ENCODE data around the gene HHAT.
"Not testable (repeated sequence)": the region's sequence is repeated elsewhere in the genome, so short reads cannot be mapped to it uniquely, and the experiment has no call there.

The HHAT gene

DNA sequence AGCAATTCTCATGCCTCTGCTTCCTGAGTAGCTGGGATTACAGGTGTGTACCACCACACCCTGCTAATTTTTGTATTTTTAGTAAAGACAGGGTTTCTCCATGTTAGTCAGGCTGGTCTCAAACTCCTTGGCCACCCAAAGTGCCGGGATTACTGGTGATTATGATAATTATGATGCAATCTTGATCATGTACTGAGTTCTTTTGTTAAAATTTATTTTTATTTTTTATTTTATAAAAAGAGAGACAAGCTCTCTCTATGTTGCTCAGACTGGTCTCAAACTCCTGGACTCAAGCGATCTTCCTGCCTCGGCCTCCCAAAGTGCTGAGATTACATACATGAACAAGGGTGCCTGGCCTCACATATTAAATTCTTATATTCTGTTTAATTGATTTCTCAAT lies 25.6 kb downstream of the HHAT start:
- DNase-seq (ENCODE audit: low read depth in 4 of 4, low spot score in 1 of 4): not testable (repeated sequence)

DNA sequence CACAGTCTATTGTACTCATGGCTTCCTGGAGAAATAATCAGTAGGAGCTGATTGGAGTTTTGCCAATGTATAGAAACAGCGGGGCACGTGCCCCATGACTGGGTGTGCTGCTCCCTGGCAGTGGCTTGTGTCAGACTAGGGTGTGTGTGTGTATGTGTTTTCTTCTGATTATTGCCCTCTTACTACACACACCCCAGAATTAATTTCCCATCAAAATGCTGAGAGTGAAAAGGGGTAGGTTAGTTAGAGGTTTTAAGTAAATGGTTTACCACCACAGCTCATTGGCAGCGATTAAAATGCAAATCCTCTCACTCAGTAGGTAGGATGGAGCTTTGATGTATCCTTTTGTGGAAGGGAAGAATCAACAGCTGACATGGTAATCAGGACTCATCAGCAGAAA lies 29.9 kb downstream of the HHAT start:
- no peak for DNase-seq (ENCODE audit: low read depth in 4 of 4, low spot score in 1 of 4)

DNA sequence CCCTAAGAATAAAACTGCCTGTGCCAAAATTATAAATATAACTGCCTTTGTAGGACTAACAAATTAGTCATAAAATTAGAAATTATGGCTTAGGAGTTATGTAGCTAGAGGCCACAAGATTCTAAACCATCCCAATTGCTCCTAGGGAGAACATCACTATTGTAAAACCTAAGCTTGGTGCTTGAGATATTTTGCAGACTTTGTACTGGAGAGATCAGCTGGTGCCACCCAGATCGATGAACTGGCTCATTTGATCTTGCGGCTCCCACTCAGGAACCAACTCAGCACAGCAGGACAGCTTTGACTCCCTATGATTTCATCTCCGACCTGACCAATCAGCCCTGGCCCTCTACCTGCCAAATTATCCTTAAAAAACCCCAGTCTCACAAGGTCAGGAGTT lies 30.6 kb downstream of the HHAT start:
- no peak for DNase-seq (ENCODE audit: low read depth in 4 of 4, low spot score in 1 of 4)

DNA sequence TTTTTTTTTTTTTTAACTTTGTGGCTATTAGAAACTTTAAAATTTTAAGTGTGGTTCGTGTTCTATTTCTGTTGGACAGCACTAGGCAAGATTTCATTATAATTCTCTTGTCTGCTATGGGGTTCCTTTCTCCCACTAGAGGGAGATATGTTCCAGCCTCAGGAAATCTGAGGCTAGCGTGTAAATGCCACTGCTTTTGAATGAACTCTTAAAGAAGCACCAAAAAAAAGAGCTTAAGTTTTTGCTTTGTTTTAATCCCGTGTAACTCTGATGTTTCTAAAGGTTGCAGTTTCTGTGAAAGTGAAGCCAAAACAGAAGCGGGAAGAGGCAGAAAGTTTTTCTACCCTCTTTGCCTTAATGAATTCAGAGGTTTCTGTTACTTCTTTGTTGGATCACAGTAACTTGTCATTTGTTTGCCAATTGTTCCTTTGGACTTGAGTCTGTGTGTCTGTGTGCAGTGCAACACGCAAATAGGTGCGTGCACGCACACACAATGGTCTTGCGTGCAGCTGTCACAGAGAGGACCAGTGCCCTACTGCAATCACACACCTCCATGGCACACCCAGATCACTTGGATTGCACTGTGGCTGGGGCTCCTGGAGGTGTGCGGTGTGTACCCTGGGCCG lies 32.3 kb downstream of the HHAT start:
- no peak for DNase-seq (ENCODE audit: low read depth in 4 of 4, low spot score in 1 of 4)

DNA sequence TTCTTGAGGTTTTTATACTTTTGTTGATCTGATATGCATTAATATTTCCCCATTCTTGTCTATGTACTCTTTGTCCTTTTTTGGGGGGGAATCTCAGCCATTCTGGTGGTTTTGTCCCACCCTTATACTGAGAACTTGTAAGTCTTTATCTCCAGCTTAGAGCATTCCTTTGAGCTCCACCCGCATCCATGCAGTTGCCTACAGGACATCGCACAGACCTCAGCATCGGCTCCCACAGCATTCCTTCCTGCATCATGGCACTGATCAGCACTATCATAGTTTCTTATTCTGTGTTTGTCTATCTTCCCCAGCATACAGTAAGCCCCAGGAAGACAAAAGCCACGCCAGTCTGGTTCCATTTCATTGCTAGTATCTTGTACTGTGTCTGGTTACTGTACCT lies 33.0 kb downstream of the HHAT start:
- no peak for DNase-seq (ENCODE audit: low read depth in 4 of 4, low spot score in 1 of 4)

DNA sequence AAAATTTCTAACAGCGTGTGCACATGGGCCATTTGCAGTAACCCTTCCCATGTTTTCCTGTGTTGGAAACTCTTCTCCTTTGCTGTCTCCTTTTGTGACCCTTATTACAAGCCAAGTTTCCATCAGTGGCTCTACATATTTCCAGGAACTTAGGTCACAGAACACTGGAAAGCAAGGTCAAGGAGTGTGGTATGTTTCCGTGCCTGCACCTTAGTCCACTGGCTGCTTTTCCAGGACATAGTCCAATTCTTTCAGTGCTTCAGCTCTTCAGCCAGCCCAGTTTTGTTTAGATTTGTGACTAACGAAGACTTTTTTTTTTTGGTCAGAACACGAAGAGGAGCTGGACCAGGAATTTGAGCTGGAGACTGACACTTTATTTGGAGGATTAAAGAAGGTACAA lies 33.8 kb downstream of the HHAT start:
- DNase-seq (ENCODE audit: low read depth in 4 of 4, low spot score in 1 of 4): no peak

DNA sequence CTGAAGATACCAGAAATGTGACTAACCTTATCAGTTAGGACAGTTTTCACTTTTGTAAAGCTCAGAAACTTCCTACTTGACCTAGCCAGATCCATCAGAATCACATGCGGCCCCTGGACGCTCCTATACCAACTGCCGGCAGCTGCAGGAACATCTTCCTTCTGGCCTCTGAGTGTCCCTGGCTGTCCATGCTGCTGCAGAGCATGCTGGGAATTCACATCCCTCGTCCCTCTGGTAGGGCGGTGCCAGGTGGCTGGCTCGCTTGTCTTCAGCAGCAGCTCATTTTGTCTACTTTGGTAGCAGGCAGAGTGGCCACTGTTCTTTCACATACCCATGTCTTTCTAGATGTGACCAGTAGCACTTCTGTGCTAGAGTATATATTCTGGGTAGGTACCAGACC lies 34.4 kb downstream of the HHAT start:
- no peak for DNase-seq (ENCODE audit: low read depth in 4 of 4, low spot score in 1 of 4)

DNA sequence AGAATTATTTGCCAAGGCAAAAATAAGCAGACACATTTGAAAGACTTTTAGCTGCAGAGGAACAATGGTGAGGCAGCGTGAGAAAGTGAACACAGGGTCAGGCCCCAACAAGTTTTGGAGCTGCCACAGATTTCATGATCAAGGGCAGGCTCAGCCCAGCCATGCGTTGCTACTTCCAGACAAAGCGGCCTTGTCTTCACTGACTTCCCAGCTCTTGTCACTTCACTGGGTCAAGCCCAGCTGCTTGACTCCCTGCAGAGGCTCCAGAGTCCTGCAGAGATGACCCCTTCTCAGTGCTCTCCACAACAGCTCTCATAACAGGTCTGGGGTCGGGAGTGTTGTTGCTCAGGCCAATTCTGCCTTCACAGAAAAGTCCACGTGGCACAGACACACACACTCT lies 35.8 kb downstream of the HHAT start:
- DNase-seq (ENCODE audit: low read depth in 4 of 4, low spot score in 1 of 4): no peak

DNA sequence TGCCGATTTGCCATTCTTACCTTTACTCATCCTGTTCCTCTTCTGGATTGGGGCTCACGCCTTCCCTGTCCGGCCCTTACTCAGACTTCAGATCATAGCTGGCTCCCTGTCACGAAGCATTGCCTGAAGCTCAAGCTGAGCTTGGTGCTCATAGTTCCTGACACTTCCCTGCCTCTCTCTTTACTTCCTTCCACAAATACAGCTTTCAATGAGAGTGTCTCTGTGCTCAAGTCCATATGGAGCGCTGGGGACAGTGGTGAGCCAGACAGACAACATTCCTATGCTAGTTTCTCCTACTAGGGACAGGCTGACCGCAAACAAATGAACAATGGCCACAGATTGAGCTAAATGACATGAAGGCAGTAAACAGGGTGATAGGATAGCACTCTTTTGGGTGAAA lies 38.1 kb downstream of the HHAT start:
- no peak for DNase-seq (ENCODE audit: low read depth in 4 of 4, low spot score in 1 of 4)

DNA sequence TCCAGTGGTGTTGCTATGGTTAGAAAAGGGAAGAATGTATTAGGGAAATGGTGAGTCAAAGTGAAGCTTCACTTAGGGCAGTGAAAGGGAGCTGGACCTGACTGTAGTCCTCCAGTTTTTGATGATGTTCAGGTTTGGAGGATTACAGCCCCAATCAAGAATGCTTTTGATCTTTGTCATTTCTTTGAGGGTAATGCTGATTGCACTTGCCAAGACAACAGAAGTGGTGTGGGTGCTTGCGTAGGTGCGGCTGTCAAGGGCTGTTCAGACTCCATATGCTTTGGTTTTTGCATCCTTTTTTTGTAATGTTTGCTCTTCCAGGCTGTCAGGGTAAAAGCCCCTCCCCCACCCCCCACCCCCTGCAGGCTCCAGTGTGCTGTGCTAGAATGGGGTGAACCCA lies 38.9 kb downstream of the HHAT start:
- no peak for DNase-seq (ENCODE audit: low read depth in 4 of 4, low spot score in 1 of 4)

DNA sequence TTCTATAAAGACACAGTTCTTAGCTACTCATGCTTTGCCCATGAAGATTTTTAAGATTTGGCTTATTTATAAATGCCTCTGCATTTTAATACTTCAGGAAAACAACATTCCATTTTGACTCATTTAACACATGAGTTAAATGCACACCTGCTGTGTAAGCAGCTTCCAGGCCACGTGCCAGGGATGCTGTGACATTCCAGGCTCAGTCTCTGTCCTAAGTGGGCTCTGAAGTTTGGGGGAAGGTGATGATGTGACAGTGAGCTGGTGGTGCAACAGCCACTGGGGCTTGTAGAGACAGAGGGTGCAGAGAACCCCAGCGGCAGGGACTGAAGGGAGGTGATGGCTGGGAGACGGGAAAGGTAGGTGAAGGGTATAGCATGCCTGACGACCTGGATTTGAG lies 40.7 kb downstream of the HHAT start:
- DNase-seq (ENCODE audit: low read depth in 4 of 4, low spot score in 1 of 4): no peak

DNA sequence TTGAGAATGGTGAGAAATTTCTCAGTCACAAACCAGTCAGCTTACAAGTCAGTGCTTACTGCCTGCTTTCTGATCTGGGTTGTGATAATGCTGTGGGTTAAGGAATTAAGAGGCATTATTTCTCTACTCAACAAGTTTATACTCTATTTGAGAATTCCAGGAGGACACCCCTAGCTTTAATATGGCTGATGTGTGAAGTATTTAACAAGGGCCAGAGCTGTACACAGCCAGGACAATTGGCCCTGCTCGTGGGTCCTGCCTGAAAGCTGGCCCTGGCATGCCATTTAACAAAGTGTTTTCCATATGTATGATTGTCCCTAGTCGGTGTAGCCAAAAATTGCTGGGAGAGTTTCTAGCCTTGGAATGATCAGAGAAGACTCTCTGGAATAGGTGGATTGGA lies 43.2 kb downstream of the HHAT start:
- DNase-seq (ENCODE audit: low read depth in 4 of 4, low spot score in 1 of 4): no peak

DNA sequence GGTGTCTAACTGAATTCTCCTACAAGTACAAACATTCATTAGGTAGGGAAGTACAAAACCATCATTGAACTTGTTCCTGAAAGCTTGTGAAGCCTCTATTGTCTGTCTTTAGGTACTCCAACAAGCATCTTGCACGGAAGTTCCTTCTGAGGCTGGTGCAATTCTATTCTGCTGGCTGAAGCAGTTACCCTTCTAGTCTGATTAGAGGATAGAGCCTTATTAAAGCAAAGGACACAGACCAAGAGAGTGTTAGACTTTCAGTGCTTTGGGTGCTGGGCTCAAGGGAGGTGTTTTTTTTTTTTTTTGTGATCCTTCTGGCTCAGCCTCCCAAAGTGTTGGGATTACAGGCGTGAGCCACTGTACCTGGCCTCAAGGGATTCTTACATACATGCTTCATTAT lies 43.8 kb downstream of the HHAT start:
- DNase-seq (ENCODE audit: low read depth in 4 of 4, low spot score in 1 of 4): no peak

DNA sequence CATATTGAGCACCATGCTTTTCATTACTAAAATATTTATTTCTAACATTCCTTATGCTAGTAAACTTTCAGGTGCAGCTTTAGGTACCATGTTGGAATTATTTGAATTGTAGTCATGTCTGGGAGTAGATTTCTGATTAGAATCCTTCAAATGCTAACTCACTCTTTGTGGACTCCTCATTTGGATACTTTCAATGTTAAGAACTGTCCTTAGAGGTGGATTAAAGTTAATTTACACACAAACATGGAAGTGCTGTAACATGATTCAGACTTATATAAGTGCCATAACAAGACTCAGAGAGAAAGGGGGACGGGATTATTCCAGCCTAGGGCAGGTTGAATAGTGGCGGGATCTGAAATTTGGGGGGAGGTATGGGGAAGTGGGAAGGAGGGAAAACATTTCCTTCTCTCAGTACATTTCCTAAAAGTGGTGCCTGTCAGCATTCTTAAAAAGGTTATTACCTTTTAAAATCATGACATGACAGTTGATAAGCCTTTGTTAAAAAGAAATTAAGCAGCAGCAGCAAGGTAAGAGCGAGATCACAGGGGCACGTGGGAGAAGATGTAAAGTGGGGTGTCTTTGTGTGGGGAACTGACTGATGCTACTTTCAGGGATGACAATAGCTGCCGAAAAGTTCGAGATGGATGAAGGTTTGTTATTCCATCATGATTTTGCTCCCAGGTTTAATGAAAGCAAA lies 44.4 kb downstream of the HHAT start:
- DNase-seq (ENCODE audit: low read depth in 4 of 4, low spot score in 1 of 4): no peak

DNA sequence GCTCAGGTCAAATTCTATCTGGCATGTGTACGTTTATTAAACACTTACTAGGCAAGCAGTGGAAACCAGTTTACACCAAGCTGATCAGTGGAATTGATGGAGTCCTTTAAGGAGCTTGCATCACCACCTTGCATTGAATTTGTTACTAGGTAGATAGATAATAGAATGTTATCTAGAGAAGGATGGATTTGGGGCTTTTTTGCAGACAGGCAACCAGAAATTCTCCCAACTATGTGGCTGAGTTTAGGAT lies 44.9 kb downstream of the HHAT start:
- no peak for DNase-seq (ENCODE audit: low read depth in 4 of 4, low spot score in 1 of 4)

DNA sequence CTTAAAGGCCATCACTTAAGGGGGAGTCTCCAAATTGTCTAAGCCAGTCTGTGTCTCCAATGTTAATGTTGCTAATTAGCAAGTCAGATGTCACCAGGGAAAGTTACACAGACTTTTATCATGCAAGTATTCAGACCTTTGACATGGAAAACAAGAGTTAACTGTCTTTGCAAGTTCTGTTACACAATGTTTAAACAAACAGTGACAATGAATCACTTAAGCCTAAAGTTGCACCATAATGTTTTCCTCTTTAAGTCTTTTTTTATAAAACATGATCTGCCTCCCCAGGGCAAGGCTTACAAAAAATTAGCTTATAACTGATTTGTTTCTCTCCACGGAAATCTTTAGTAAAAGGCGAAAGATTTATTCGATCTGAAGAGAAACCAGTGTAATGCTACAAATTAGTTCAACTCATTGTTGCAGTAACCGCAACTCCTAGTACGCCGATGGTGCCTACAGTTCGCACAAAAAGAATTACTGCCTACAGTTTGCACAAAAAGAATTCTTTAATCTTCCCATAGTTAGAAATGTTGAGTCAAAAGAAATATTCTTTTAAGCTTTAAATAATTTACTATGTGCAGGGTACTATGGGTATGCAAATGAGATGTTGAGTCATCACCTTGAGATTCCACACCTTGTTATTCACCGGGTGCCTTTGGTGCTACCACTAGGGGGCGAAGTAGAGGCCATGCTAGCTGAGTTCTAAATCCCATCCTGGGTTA lies 45.3 kb downstream of the HHAT start:
- peak; percentile 45 to 63 (median 50) for DNase-seq (ENCODE audit: low read depth in 4 of 4, low spot score in 1 of 4)

DNA sequence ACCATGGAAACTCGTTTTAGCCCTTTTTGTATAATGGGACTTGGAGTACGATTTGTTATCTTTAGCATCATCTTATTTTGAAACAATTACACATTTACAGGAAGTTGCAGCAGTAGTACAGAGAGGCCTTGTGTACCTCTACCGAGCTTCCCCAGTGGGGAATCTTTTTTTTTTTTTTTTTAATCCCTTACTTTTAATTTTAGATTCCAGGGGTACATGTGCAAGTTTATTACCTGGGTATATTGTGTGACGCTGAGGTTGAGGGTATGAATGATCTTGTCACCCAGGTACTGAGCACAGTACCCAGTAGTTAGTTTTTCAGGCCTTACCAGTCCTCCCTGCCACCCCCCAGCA lies 45.9 kb downstream of the HHAT start:
- DNase-seq (ENCODE audit: low read depth in 4 of 4, low spot score in 1 of 4): no peak

DNA sequence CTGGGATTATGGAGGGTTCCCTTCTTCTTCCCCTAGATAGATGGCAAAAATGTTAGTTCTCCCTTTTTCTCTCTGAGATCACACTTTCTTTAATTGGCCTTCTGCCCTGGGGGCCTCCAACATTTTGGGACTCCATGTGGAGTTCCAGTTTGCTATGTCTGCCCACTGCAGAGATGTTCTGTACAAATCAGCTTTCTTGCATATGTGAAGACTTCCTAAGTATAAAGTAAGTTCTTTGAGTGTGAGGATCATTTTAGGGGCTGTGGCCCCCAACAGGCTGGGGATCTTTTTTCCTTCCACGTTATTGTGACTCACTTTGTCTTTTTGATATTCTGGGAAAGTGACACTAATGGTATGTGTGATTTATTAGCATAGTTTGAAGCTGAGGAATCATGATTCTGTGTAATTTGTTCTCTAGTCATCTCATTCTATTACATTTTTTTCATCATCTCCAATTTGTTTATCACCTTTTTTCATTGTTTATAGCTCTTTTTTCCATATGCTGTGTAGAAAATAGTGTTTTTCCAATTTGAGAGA lies 48.2 kb downstream of the HHAT start:
- no peak for DNase-seq (ENCODE audit: low read depth in 4 of 4, low spot score in 1 of 4)

DNA sequence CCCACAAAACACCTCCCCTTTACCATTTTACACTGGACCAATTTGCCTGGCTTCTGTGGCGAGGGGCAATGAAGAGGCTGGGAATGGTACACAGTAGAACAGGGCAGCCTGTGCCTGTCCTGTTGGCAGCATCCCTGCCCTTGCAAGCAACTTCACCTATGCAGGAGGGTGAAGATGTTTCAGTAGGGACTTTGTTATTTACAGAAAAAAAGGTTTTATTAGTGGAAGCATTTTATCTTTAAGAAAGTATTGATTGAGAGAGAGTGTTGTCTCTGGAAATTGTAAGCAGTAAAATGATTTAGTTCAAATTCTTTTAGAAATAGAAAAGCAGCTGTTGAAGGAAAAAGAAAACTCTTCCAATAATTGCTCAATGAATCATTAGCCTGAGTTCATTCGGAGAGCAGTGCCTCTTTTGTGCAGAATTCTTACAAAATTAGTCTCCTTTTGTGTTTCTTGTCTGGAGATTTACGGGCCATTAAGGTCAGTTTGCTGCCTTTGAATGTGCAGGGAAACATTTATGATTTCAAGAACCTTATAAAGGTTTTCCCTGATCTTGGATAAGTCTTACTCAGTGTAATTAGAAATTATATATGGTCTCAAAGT lies 49.1 kb downstream of the HHAT start:
- no peak for DNase-seq (ENCODE audit: low read depth in 4 of 4, low spot score in 1 of 4)

DNA sequence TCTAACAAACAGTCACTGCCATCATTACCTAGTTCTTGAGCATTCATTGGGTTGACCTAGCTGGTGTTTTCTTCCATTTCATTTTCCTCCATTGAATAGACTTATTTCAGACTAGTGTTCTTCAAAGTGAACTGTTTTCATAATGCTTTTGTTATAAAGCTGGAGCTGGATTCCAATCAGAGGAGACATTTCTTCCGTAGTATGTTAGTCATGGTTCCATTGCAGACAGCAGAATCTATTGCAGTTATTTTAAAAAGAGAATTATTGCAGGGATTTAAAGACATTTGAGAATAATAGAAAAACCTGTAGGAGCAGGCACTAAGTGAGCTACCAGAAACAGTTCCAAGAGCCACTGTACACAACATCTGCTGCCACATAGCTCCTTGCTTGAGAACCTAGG lies 50.0 kb downstream of the HHAT start:
- no peak for DNase-seq (ENCODE audit: low read depth in 4 of 4, low spot score in 1 of 4)

DNA sequence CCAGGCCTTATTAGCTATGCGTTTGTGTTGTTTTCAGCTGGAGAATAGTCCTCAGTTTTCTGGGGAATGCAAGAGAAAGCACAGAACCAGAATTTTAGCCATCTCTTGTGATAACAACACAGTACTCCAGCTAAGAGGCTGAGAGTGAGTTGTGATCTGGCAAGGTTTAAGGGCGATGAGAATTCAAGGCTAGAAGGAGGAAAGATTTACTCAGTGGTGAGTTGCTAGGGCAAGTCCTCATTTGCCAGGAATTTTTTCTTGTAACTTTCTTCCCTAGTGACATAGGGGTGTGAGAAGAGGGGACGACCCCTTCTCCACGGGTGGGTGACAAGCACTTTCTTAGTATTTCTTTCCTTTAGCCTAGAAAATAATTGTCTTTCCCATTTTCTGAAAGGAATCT lies 53.2 kb downstream of the HHAT start:
- no peak for DNase-seq (ENCODE audit: low read depth in 4 of 4, low spot score in 1 of 4)

DNA sequence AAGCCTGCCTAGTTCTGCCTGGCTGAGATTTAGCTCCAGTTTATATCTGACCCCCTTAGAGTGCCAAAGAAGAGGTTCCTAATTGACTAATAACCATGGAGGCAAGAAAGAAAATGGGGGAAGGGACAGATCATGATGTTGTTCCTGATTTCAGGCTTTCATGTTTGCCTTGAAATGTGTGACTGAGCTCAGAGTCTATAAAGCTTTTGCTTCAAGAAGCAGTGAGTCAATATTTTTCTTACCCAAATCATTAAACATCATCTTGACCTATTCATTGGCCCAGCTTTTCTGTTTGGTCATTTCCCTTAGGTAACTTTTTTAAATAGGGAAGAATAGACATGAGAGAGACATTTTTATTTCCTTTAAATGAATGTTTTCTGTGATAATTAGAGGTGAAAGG lies 55.9 kb downstream of the HHAT start:
- no peak for DNase-seq (ENCODE audit: low read depth in 4 of 4, low spot score in 1 of 4)

All from stimulated activated CD4-positive, alpha-beta T cell treated with anti-CD3 and anti-CD28 coated beads, Interleukin-1b, Interleukin-23, amount 100 ng/mL, for 24 hours (primary cell).